A549 (cell line): ENCODE measurements around the gene APH1B.

Source experiments
- BCL3 ChIP-seq: fragments of >200 bp; sonication (Bioruptor Twin); formaldehyde crosslinking; IDR thresholded peaks from 3 replicates; pipeline ENCODE4 v1.6.1; 2016
- EP300 ChIP-seq, 2 experiments: fragments of >200 bp; sonication (Bioruptor Twin); formaldehyde crosslinking; IDR thresholded peaks; 2 replicates in 1 of 2; 3 replicates in 1 of 2; pipeline ENCODE4 v1.6.1; 2016 to 2017
- HDAC2 ChIP-seq: fragments of 200-600 bp; sonication (generic); IDR thresholded peaks from 2 replicates; pipeline ENCODE4 v1.6.1; 2016

GRCh38 chr15:63251701-63252100 is 25.7 kb upstream of the APH1B start:
- no peak for TF ChIP-seq HDAC2
- no peak for TF ChIP-seq EP300 (IDR thresholded peaks at IDR 0.05)
- no peak for TF ChIP-seq BCL3
